ENCODE results near the gene DSTN.
A peak's percentile ranks its signal among the peaks of the same experiment; 100 is the strongest.

The DSTN gene

GRCh38 chr20:17569616-17570346 is at the start of gene DSTN:
DSTN (plus strand) TSS chr20:17570075; CDS start chr20:17570209, 134 bp downstream.
- no peak for TF ChIP-seq CTCF (IDR thresholded peaks at IDR 0.05; ENCODE audit: low read depth, low read length)
- in situ Hi-C loops (cut with HindIII; ENCODE audit: low sequenced_read_pairs) = no loop called here
- DNase-seq (ENCODE audit: low read depth, low spot score) = peak; percentile 97
- H3K4me3 ChIP-seq (ENCODE audit: low read depth, low read length) = peak within 1 kb of the TSS; percentile 79

- DNase-seq (ENCODE audit: low read depth, low spot score) = no peak
- in situ Hi-C loops (cut with HindIII; ENCODE audit: low sequenced_read_pairs) = no loop called here
- no peak for TF ChIP-seq CTCF (IDR thresholded peaks at IDR 0.05; ENCODE audit: low read depth, low read length)
- H3K4me3 ChIP-seq (ENCODE audit: low read depth, low read length) = no peak overlapping the region
Observed at GRCh38 chr20:17520583-17520982, 49.3 kb upstream of the DSTN start.

- in situ Hi-C loops (cut with HindIII; ENCODE audit: low sequenced_read_pairs) = no loop called here
Observed at GRCh38 chr20:17522528-17522927, 47.3 kb upstream of the DSTN start.

GRCh38 chr20:17523326-17523725 is 46.5 kb upstream of the DSTN start:
- in situ Hi-C loops (cut with HindIII; ENCODE audit: low sequenced_read_pairs) = no loop called here
- TF ChIP-seq CTCF (IDR thresholded peaks at IDR 0.05; ENCODE audit: low read depth, low read length) = no peak
- DNase-seq (ENCODE audit: low read depth, low spot score) = no peak

More at GRCh38 chr20:17522528-17522927, 47.3 kb upstream of the DSTN start:
- no peak for TF ChIP-seq CTCF (IDR thresholded peaks at IDR 0.05; ENCODE audit: low read depth, low read length)
- H3K4me3 ChIP-seq (ENCODE audit: low read depth, low read length) = no peak overlapping the region
- no peak for DNase-seq (ENCODE audit: low read depth, low spot score)

DNA sequence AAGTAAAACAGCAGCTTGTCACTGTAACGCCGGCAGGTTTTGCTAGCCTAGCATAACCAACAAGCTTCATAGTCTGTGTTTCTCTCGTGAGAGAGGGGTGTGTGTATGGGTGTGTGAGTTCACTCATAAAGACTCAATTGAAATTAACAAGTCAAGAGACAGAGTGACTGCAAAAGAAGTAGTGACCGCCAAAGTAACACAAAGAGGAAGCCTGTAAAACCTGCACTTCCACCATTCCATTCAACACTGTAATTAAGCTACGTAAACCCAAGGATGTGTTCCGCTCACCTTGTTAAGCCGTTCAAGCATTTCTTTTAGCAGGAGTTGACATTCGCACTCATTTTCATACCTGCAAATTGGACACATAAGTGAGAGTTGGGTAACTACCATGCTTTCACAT is 45.3 kb upstream of the DSTN start:
- no peak for TF ChIP-seq CTCF (IDR thresholded peaks at IDR 0.05; ENCODE audit: low read depth, low read length)
- no peak for DNase-seq (ENCODE audit: low read depth, low spot score)
- H3K4me3 ChIP-seq (ENCODE audit: low read depth, low read length) = no peak overlapping the region
- in situ Hi-C loops (cut with HindIII; ENCODE audit: low sequenced_read_pairs) = no loop called here

More at GRCh38 chr20:17523326-17523725, 46.5 kb upstream of the DSTN start:
- H3K4me3 ChIP-seq (ENCODE audit: low read depth, low read length) = no peak overlapping the region

GRCh38 chr20:17525132-17525531 is 44.7 kb upstream of the DSTN start:
- no peak for TF ChIP-seq CTCF (IDR thresholded peaks at IDR 0.05; ENCODE audit: low read depth, low read length)
- H3K4me3 ChIP-seq (ENCODE audit: low read depth, low read length) = no peak overlapping the region
- DNase-seq (ENCODE audit: low read depth, low spot score) = no peak
- in situ Hi-C loops (cut with HindIII; ENCODE audit: low sequenced_read_pairs) = no loop called here

Data from astrocyte of the spinal cord (primary cell).